ENCODE measurements around the gene SLITRK3.
"Not testable (repeated sequence)": the region's sequence is repeated elsewhere in the genome, so short reads cannot be mapped to it uniquely, and the experiment has no call there.

Gene SLITRK3

GRCh38 chr3:165188452-165188851, 7.7 kb downstream of the SLITRK3 start:
- no peak for DNase-seq

- peak; percentile 31 for DNase-seq
Measured at GRCh38 chr3:165185707-165186327, 10.4 kb downstream of the SLITRK3 start.

DNA sequence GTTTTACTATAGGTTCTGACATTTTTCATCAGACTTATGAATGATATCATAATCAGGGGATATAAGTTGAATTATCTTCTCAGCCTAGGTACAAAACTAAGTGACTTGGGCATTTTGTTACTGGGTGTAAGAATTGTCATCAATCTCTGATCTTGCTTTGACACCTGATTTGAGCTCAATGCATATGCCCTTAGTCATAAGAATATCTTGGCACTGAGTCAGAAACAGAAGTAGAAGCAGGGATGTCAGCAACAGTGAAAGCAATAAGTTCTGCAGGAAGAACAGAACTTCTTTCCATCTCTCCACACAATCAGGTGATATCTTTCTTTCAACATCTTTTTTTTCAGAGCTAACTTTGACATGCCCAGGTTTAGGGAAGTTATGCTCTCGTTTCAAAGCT, 14.6 kb downstream of the SLITRK3 start:
- DNase-seq = no peak

- DNase-seq = no peak
Measured at GRCh38 chr3:165170236-165170635, 25.9 kb downstream of the SLITRK3 start.

- no peak for DNase-seq
Measured at GRCh38 chr3:165169368-165169767, 26.8 kb downstream of the SLITRK3 start.

GRCh38 chr3:165162883-165163282, 33.3 kb downstream of the SLITRK3 start:
- no peak for DNase-seq

- DNase-seq = no peak
Measured at GRCh38 chr3:165159760-165160421, 36.3 kb downstream of the SLITRK3 start.

DNA sequence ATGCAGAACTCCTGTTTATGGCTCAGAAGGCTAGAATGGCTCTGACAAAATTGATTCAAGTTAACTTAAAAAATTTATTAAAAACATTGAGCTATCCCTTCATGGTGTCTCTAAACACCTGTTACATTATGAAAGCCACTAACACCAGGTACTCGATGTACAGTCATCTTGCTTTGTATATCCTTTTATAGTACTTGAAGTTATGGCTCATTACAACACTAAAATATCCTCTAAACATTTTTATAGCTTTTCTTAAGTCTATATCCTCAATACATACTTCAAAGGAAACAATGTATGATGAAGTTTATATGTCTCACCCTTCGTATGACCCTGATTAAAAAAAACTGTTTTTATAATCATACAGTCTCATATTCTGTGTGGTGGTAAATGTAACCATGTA, 38.2 kb downstream of the SLITRK3 start:
- no peak for DNase-seq

DNA sequence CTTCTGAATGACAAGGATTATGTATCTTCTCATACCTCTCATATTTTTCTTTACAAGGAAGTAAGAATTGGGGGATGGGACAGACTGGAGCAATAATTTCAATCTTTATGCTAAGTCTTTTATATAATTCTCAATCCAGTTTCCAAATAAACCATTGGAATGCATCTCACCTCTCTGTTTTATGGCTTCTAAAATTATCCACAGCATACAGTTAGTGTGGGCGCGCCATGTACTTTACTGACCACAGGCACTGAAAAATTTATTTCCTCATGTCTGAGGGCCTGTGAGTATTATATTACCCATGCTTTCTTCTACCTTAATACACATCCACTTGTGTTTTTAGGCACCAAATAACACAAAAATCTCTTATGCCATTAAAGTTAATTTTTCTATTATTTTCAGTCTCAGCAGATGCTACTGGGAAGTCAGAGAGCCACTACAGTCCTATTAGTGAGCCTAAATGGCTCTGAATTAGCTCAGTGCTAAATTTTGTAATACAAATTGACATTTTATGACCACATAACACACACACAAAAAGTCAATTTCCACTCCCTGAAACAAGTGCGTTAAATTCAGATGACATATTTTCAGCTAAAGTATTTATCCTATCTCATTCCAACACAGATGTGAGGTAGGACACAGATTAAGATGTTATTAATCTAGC, 39.3 kb downstream of the SLITRK3 start:
- no peak for DNase-seq

GRCh38 chr3:165148876-165149441, 47.2 kb downstream of the SLITRK3 start:
- DNase-seq = no peak

DNA sequence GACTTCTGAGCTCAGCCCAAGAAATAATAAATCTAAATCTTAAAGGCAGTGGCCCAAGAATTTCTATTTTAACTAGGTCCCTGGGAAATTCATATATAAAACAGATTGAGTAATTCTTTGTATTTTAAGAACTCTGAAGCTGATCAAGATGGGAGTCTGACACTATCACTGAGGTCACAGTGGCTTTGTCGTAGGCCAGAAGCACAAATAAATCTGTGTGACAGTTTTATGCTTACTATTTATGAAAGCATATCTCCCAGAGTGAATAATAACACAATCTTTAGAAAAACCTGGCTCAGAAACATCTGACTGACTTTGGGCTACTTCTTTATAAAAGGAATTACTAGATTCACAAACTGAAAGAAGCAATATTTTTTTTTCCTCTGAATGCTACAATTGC, 51.9 kb downstream of the SLITRK3 start:
- no peak for DNase-seq

DNA sequence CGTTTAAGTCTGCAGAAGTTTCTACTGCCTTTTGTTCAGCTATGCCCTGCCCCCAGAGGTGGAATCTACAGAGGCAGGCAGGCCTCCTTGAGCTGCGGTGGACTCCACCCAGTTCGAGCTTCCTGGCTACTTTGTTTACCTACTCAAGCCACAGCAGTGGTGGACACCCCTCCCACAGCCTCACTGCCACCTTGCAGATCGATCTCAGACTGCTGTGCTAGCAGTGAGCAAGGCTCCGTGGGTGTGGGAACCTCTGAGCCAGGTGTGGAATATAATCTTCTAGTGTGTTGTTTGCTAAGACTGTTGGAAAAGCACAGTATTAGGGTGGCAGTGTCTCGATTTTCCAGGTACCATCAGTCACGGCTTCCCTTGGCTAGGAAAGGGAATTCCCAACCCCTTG, 56.3 kb downstream of the SLITRK3 start:
- not testable (repeated sequence) for DNase-seq
